WI38 (cell line): Measurements from ENCODE around the gene MYRIP.

Experiments used
- H3K4me3 ChIP-seq: 2 replicates; pipeline ENCODE4 v1.5.1; 2011; ENCODE audit warnings: low read depth, mild to moderate bottlenecking, control low read depth, low read length
- TF ChIP-seq, protein P1 (sequence below): IDR thresholded peaks from 2 replicates; pipeline ENCODE4 v1.5.1; 2012; ENCODE audit warnings: low read depth, mild to moderate bottlenecking, control low read depth, low read length

Gene MYRIP

DNA sequence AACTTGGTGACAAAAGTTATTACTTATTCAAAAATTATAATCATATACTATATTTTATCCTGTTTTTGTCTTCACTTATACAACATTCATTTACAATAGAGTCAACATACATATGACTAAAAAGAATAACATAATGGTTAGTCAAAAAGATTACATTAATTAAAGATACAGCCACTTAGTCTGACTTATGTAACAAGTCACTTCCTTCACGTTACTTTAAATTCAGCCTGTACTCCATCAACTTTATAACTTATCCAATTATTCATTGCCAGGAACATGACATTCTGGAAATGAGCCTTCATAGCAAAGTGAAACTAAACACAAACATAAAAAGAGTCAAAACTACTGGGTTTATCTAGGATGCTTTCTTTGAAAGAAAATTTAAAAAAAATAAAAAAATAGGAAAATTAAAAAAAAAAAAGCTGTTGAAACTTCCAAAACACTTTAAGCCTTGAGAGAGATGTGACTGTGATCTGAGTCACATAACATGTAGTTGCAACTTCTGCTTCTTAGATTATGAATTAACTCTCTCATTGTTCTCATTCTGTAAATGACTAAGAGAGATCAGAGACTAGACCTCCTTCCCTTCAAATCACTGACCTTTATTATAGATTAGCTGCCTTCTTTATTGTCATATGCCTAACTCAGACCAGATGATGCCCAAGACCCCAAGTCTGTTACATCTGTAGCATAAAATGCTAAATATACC, 107.8 kb downstream of the MYRIP start:
- no peak overlapping the region for H3K4me3 ChIP-seq
- TF ChIP-seq, protein P1, sequence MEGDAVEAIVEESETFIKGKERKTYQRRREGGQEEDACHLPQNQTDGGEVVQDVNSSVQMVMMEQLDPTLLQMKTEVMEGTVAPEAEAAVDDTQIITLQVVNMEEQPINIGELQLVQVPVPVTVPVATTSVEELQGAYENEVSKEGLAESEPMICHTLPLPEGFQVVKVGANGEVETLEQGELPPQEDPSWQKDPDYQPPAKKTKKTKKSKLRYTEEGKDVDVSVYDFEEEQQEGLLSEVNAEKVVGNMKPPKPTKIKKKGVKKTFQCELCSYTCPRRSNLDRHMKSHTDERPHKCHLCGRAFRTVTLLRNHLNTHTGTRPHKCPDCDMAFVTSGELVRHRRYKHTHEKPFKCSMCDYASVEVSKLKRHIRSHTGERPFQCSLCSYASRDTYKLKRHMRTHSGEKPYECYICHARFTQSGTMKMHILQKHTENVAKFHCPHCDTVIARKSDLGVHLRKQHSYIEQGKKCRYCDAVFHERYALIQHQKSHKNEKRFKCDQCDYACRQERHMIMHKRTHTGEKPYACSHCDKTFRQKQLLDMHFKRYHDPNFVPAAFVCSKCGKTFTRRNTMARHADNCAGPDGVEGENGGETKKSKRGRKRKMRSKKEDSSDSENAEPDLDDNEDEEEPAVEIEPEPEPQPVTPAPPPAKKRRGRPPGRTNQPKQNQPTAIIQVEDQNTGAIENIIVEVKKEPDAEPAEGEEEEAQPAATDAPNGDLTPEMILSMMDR = no peak

DNA sequence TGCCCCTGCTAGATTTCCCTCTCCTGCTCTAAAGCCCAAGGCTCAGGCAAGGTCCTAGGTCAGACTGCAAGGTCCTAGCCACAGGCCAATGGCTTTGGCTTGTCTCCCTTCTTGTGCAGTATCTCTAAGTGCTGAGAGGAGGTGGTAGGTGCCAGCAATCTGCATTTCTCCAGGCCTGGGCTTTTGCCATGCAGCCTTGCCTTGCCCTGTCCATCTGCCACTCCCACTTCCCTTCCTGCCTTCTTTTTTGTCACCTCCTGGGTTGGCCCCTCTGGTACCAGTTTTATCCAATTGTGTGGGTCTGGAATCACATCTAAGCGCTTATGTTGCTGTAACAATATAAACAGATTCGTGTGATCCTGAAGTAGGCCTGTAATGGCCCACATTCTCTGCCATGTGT, 109.9 kb downstream of the MYRIP start:
- TF ChIP-seq, protein P1 = no peak
- no peak overlapping the region for H3K4me3 ChIP-seq

DNA sequence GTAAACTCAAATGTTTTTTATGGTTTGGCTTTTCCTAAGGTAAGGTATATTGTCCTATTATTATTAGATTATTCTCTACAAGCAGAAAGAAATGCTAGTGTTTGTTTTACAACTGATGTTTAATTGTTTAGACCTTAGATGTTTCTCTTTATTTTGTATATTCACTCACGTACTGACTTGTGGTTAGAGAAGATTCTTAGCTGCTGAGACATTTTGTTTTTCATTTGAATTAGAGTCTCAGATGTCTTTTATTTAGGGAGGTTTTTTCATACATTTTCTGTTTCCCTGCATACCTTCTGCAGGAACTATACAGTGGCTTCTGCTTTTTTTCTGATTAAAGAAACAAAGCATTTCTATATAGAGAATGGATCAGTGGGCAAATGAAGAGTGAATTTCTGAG, 110.9 kb downstream of the MYRIP start:
- TF ChIP-seq, protein P1 = no peak
- no peak overlapping the region for H3K4me3 ChIP-seq

DNA sequence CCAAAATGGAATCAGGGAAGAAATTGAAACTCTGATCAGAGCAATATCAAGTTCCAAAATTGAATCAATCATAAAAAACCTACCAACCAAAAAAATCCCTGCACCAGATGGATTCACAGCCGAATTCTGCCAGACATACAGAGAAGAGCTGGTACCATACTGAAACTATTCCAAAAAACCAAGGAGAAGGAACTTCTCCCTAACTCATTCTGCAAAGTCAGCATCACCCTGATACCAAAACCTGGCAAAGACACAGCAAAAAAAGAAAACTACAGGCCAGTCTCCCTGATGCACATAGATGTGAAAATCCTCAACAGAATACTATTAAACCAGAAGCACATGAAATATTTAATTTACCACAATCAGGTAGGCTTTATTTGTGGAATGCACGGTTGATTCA, 118.1 kb downstream of the MYRIP start:
- H3K4me3 ChIP-seq = no peak overlapping the region
- TF ChIP-seq, protein P1 = no peak

DNA sequence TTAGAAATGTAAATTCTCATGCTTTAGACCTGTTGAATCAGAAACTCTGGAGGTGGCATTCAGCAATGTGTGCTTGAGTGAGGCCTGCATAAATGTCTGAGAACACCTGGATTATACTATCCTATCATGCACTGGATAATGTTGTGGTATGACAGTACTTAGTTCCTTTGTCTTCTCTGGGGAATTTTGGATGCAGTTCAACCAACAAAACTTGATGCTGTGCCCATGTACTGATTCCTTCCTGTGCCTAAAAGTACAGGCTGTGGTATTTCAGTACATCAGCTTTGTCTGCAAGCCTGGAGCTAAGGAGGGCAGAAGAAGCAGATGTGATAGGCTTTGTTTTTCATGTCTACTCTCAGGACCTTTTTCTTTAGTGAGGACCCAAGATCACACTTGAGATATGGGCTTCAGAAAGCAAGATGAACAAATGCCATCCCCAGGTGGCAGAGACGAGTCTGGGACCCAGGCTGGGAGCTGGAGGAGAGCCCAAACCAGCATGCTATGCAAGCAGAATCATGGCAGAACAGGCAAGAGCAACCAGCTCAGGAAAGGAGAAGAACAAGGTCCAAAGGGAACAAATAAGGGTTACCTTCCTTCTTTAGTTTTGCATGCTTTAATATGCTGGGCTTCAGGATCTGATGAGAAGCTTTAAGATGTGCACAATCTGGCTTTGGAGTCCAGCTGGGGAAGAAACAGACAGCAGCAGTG, 124.7 kb downstream of the MYRIP start:
- TF ChIP-seq, protein P1 = no peak
- no peak overlapping the region for H3K4me3 ChIP-seq

DNA sequence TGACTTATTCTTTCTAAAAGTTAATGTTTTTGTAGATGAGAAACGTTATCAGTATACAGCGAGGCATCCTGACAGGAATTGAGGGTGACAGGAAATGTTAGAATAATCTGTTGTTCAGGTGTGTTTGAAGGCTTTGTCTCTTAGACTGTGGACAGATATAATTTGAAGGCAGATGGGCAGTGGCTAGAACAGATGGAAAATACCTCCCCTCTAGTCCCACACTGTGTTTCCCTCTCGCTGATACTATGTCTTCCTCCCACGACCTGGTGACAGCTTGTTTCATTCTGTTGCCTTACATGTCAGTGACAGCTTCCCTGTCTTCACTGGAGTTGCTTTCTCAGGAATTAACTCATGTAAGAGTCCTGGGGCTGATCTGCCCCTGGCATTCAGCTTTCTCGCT, 125.3 kb downstream of the MYRIP start:
- TF ChIP-seq, protein P1 = no peak

DNA sequence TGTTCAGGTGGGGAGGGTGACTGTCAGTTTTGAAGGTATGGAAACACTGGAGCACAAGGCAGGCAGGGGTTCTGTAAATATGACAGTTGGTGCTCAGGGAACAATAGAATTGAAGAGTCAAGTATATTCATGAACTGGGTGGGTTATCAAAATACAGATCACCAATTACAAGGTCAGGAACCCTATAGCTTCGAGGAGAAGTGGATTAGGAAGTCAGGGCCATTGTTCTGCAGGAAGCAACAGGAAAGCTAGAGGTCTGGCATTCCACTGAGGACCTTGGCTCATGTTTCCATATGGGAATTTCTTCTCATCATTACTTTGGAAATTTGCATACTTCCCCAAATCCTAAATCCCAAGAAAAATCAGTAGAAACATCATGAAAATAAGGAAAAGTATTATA, 125.9 kb downstream of the MYRIP start:
- H3K4me3 ChIP-seq = no peak overlapping the region
- TF ChIP-seq, protein P1 = no peak

More for the DNA sequence above, 125.3 kb downstream of the MYRIP start:
- no peak overlapping the region for H3K4me3 ChIP-seq
